Measurements from ENCODE around the gene SRGAP2C.
"Not testable (repeated sequence)": the region's sequence is repeated elsewhere in the genome, so short reads cannot be mapped to it uniquely, and the experiment has no call there.

DNA sequence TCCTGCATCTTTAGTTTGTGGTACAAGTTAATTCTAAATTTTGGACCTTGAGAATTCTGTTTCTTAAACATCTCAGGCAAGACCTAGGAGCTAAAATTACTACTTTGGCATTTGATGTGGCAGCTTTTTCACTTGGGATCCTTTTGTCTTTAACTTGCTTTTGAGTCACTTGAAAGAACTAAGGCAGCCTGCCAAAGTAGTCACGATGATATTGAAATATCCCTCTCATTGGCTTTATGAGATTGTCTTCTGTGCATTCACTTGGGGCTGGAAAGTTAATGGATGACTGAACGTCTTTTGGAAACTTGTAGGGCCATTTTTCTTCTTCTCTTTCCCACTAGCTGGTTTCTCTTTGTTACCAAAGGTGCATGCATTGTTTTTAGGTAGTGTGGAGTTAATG lies 90.7 kb downstream of the SRGAP2C start:
- TF ChIP-seq, protein P1, sequence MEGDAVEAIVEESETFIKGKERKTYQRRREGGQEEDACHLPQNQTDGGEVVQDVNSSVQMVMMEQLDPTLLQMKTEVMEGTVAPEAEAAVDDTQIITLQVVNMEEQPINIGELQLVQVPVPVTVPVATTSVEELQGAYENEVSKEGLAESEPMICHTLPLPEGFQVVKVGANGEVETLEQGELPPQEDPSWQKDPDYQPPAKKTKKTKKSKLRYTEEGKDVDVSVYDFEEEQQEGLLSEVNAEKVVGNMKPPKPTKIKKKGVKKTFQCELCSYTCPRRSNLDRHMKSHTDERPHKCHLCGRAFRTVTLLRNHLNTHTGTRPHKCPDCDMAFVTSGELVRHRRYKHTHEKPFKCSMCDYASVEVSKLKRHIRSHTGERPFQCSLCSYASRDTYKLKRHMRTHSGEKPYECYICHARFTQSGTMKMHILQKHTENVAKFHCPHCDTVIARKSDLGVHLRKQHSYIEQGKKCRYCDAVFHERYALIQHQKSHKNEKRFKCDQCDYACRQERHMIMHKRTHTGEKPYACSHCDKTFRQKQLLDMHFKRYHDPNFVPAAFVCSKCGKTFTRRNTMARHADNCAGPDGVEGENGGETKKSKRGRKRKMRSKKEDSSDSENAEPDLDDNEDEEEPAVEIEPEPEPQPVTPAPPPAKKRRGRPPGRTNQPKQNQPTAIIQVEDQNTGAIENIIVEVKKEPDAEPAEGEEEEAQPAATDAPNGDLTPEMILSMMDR (IDR thresholded peaks at IDR 0.05) = not testable (repeated sequence)
- not testable (repeated sequence) for TF ChIP-seq POLR2AphosphoS5, POLR2A (IDR thresholded peaks at IDR 0.05)
